Panc1 (cell line): ENCODE measurements around the gene KMT5B. TPM values are rescaled to one million over a fixed set of nuclear protein-coding genes. Genes with fewer than 3 reads are reported as not detected.

Experiments used
- ATAC-seq: fragments of 200-7000 bp; cut with Tn5 transposase; 2 replicates; pipeline ENCODE4 v1.9.1; 2020; ENCODE audit warnings: mild to moderate bottlenecking, moderate library complexity
- BruUV-seq: library from RNA; stranded (reverse); fragments of 400-500 nt; replicated peaks from 2 replicates; lab custom pipeline; 2021; lab: Mats Ljungman, UMichigan
- CTCF ChIA-PET: fragments of 300-600 bp; sonication (Branson Sonifier 250); formaldehyde crosslinking; loops from one replicate; lab custom pipeline; 2022; ENCODE audit warnings: antibody characterized with exemption; lab: Charles Lee
- POLR2A ChIA-PET: fragments of 300-600 bp; sonication (Branson Sonifier 250); formaldehyde crosslinking; loops from one replicate; lab custom pipeline; 2022; ENCODE audit warnings: antibody characterized with exemption; lab: Charles Lee
- DNase-seq: peaks from one replicate; pipeline ENCODE4 v3.0.0-alpha.2; 2010; ENCODE audit warnings: low read depth, low spot score
- H3K27ac ChIP-seq: 2 replicates; pipeline ENCODE4 v1.5.1; 2011; ENCODE audit warnings: mild to moderate bottlenecking, low read length, inconsistent platforms
- H3K27me3 ChIP-seq: fragments of 200-500 bp; sonication (Bioruptor generic); 2 replicates; pipeline ENCODE4 v1.6.0; 2014; ENCODE audit warnings: low read length, inconsistent platforms; ENCODE audit not compliant: control insufficient read depth, insufficient read depth
- H3K36me3 ChIP-seq: fragments of 200-500 bp; sonication (Bioruptor generic); 2 replicates; pipeline ENCODE4 v1.5.1; 2014; ENCODE audit warnings: inconsistent platforms, mild to moderate bottlenecking, low read length, moderate library complexity; ENCODE audit not compliant: control insufficient read depth, insufficient read depth
- H3K4me1 ChIP-seq: 2 replicates; pipeline ENCODE4 v1.5.1; 2011; ENCODE audit warnings: inconsistent platforms, mild to moderate bottlenecking, low read length, moderate library complexity; ENCODE audit not compliant: control insufficient read depth, insufficient read depth
- H3K4me3 ChIP-seq, 2 experiments: 2 replicates each; pipeline ENCODE4 v1.5.1; 2011 to 2012; ENCODE audit warnings: low read depth in 2 of 2, low read length in 2 of 2, mild to moderate bottlenecking in 2 of 2, inconsistent platforms in 1 of 2, moderate library complexity in 1 of 2
- H3K9me3 ChIP-seq: fragments of 200-500 bp; sonication (Bioruptor generic); 2 replicates; pipeline ENCODE4 v1.5.1; 2014; ENCODE audit warnings: low read depth, mild to moderate bottlenecking, inconsistent platforms, low read length, moderate library complexity; ENCODE audit not compliant: control insufficient read depth, insufficient read depth
- CTCF ChIP-seq: fragments of 450-650 bp; IDR thresholded peaks from 2 replicates; pipeline ENCODE4 v1.5.1; 2017; ENCODE audit warnings: mild to moderate bottlenecking
- POLR2AphosphoS5 ChIP-seq: IDR thresholded peaks from 2 replicates; pipeline ENCODE4 v1.6.1; 2012; ENCODE audit warnings: mild to moderate bottlenecking, low read depth, low read length, moderate library complexity
- REST ChIP-seq, 2 experiments: IDR thresholded peaks; 2 replicates each; pipeline ENCODE4 v1.6.1; 2011 to 2012; ENCODE audit warnings: low read depth in 2 of 2, control low read depth in 1 of 2, low read length in 1 of 2, mild to moderate bottlenecking in 1 of 2, moderate library complexity in 1 of 2; ENCODE audit not compliant: insufficient read depth in 1 of 2
- SIN3A ChIP-seq: IDR thresholded peaks from 2 replicates; pipeline ENCODE4 v1.6.1; 2012; ENCODE audit warnings: low read depth, mild to moderate bottlenecking, low read length, moderate library complexity, borderline replicate concordance; ENCODE audit not compliant: insufficient read depth
- TCF7L2 ChIP-seq: IDR thresholded peaks from 2 replicates; pipeline ENCODE4 v1.6.1; 2011; ENCODE audit warnings: mild to moderate bottlenecking, low read depth, low read length, inconsistent platforms
- in situ Hi-C: cut with HindIII; loops from 2 replicates; pipeline ENCODE4 v1.10.0; 2016; ENCODE audit warnings: low sequenced_read_pairs, low pct_unique_long_range_greater_than_20kb
- intact Hi-C: fragments of 100-400 bp; cut with micrococcal nuclease; formaldehyde crosslinking; loops from one replicate; pipeline ENCODE4 v1.10.0; 2022; ENCODE audit not compliant: unreplicated experiment
- total RNA-seq: library from RNA; stranded (reverse); gene quantifications from one replicate; pipeline ENCODE4 v1.2.1, GENCODE V29; 2021; ENCODE audit not compliant: unreplicated experiment

KMT5B gene
- total RNA-seq, 1 experiment from 2014 or later, result 48.6 TPM

GRCh38 chr11:68167474-68167873 is 45.6 kb downstream of the KMT5B start:
- no peak for ATAC-seq
- TF ChIP-seq SIN3A (no peak), POLR2AphosphoS5 (no peak), TCF7L2 (no peak), CTCF (no peak), REST (IDR thresholded peaks at IDR 0.05; ENCODE audit: insufficient read depth in 1 of 2, low read depth in 2 of 2, low read length in 1 of 2) (no peak)
- Histone ChIP-seq H3K27me3 (no peaks in the 10 kb centered on the region), H3K4me3 (no peak overlapping the region), H3K4me1 (no peaks in the 10 kb centered on the region), H3K27ac (no peak overlapping the region), H3K9me3 (no peaks in the 10 kb centered on the region), H3K36me3 (peaks cover 42% of the 10 kb centered on the region)
- DNase-seq, result no peak
- POLR2A ChIA-PET, result no interaction called here
- in situ Hi-C loops (no loop called here), intact Hi-C loops (no loop called here)
- CTCF ChIA-PET, result no interaction called here
- no TSS peak for BruUV-seq

- peaks cover 42% of the 10 kb centered on the region for H3K36me3 ChIP-seq
- H3K4me3 ChIP-seq, result no peak overlapping the region
- ATAC-seq, result no peak
- ChIA-PET CTCF (no interaction called here), POLR2A (no interaction called here)
- H3K9me3 ChIP-seq, result no peaks in the 10 kb centered on the region
- TF ChIP-seq POLR2AphosphoS5, result no peak
- TF ChIP-seq TCF7L2, result no peak
- no peak for TF ChIP-seq REST (IDR thresholded peaks at IDR 0.05; ENCODE audit: insufficient read depth in 1 of 2, low read depth in 2 of 2, low read length in 1 of 2)
- H3K27ac ChIP-seq, result no peak overlapping the region
- DNase-seq, result no peak
- in situ Hi-C loops (no loop called here), intact Hi-C loops (no loop called here)
- no TSS peak for BruUV-seq
- no peaks in the 10 kb centered on the region for H3K4me1 ChIP-seq
- H3K27me3 ChIP-seq, result no peaks in the 10 kb centered on the region
Measured at GRCh38 chr11:68166969-68167368, 46.1 kb downstream of the KMT5B start.
